H1 (cell line): ENCODE data around the gene LMAN2. TPM values are rescaled to one million over a fixed set of nuclear protein-coding genes. Genes with fewer than 3 reads are reported as not detected.

Experiments used
- CTCF ChIA-PET: fragments of 300-600 bp; sonication (Branson Sonifier 250); formaldehyde crosslinking; loops from one replicate; lab custom pipeline; 2021; ENCODE audit not compliant: partially characterized antibody; lab: Charles Lee
- POLR2A ChIA-PET: fragments of 300-600 bp; sonication (Branson Sonifier 250); formaldehyde crosslinking; loops from one replicate; lab custom pipeline; 2021; ENCODE audit warnings: inconsistent platforms; ENCODE audit not compliant: partially characterized antibody; lab: Charles Lee
- DNase-seq, 2 experiments: peaks; one replicate each; pipeline versions ENCODE4 v3.0.0 to v3.0.0-alpha.2; 2010 to 2022; ENCODE audit warnings: low spot score in 2 of 2, low read depth in 1 of 2, mixed read lengths in 1 of 2
- FAIRE-seq: peaks from 2 replicates; lab custom pipeline; 2011; peaks lifted over from hg19 to GRCh38; lab: Jason Lieb, UNC
- H2AFZ ChIP-seq: 2 replicates; pipeline ENCODE4 v1.8.1; 2012; ENCODE audit warnings: low read length, inconsistent platforms
- H2AK5ac ChIP-seq: 2 replicates; pipeline ENCODE4 v1.6.1; 2013; ENCODE audit warnings: low read depth, low read length
- H2BK120ac ChIP-seq: replicated peaks from 2 replicates; pipeline ENCODE3; 2013; ENCODE audit warnings: low read depth, low read length, inconsistent platforms
- H2BK12ac ChIP-seq: 2 replicates; pipeline ENCODE4 v1.6.1; 2013; ENCODE audit warnings: low read depth, low read length
- H2BK15ac ChIP-seq: 2 replicates; pipeline ENCODE4 v1.6.1; 2013; ENCODE audit warnings: low read length
- H2BK20ac ChIP-seq: 2 replicates; pipeline ENCODE4 v1.6.1; 2013; ENCODE audit warnings: low read length
- H2BK5ac ChIP-seq: 2 replicates; pipeline ENCODE4 v1.6.1; 2013; ENCODE audit warnings: low read depth, low read length
- H3K14ac ChIP-seq: 2 replicates; pipeline ENCODE4 v1.6.1; 2013; ENCODE audit warnings: inconsistent platforms; ENCODE audit not compliant: insufficient read length
- H3K18ac ChIP-seq: 2 replicates; pipeline ENCODE4 v1.6.1; 2013; ENCODE audit warnings: low read length; ENCODE audit errors: extremely low read depth
- H3K23ac ChIP-seq: 2 replicates; pipeline ENCODE4 v1.6.1; 2013; ENCODE audit warnings: inconsistent platforms; ENCODE audit not compliant: insufficient read length
- H3K23me2 ChIP-seq: 2 replicates; pipeline ENCODE4 v1.6.1; 2013; ENCODE audit warnings: low read depth, low read length
- H3K27ac ChIP-seq: 2 replicates; pipeline ENCODE4 v1.6.1; 2011; ENCODE audit warnings: low read depth, low read length, inconsistent platforms
- H3K27me3 ChIP-seq, 4 experiments: replicated peaks in 1 of 4; 1 replicate in 1 of 4; 2 replicates in 3 of 4; pipeline versions ENCODE4 v1.6.1 to v1.8.1; 2011 to 2013; ENCODE audit warnings: low read length in 3 of 4, mild to moderate bottlenecking in 3 of 4, inconsistent platforms in 2 of 4, mixed read lengths in 2 of 4, moderate library complexity in 1 of 4; ENCODE audit not compliant: control insufficient read depth in 3 of 4, insufficient read depth in 3 of 4; ENCODE audit errors: extremely low read depth in 1 of 4
- H3K36me3 ChIP-seq, 4 experiments: 2 replicates each; pipeline versions ENCODE4 v1.6.1 to v1.8.1; 2011 to 2013; ENCODE audit warnings: mild to moderate bottlenecking in 4 of 4, low read length in 3 of 4, moderate library complexity in 2 of 4, control low read depth in 1 of 4, inconsistent platforms in 1 of 4; ENCODE audit not compliant: insufficient read depth in 4 of 4, control insufficient read depth in 2 of 4
- H3K4ac ChIP-seq: replicated peaks from 2 replicates; pipeline ENCODE3; 2013; ENCODE audit warnings: low read length, low read depth, mixed read lengths, inconsistent platforms; ENCODE audit not compliant: insufficient read length
- H3K4me1 ChIP-seq, 4 experiments: replicated peaks in 1 of 4; 1 replicate in 1 of 4; 2 replicates in 3 of 4; pipeline versions ENCODE4 v1.6.1 to v1.8.1; 2011 to 2013; ENCODE audit warnings: low read length in 3 of 4, inconsistent platforms in 2 of 4, mixed read lengths in 1 of 4; ENCODE audit not compliant: insufficient read depth in 4 of 4, control insufficient read depth in 3 of 4
- H3K4me2 ChIP-seq, 2 experiments: 2 replicates each; pipeline versions ENCODE4 v1.6.1 to v1.8.1; 2011 to 2013; ENCODE audit warnings: low read depth in 2 of 2, low read length in 2 of 2, control low read depth in 1 of 2, inconsistent platforms in 1 of 2, mild to moderate bottlenecking in 1 of 2; ENCODE audit not compliant: insufficient read depth in 1 of 2
- H3K4me3 ChIP-seq, 4 experiments: fragments of 200-600, 300-600 bp in 1 of 4; sonication (generic), shearing (Covaris generic), sonication (Bioruptor Twin) in 1 of 4; 2 replicates each; pipeline versions ENCODE4 v1.5.1 to v1.8.1; 2011 to 2016; ENCODE audit warnings: low read length in 4 of 4, low read depth in 3 of 4, control low read depth in 2 of 4, inconsistent platforms in 2 of 4, mild to moderate bottlenecking in 2 of 4, mixed read lengths in 1 of 4, moderate library complexity in 1 of 4; ENCODE audit not compliant: insufficient read depth in 2 of 4; ENCODE audit errors: extremely low read depth in 1 of 4
- H3K56ac ChIP-seq: replicated peaks from 2 replicates; pipeline ENCODE3; 2013; ENCODE audit warnings: low read depth, mild to moderate bottlenecking, mixed read lengths, low read length, inconsistent platforms; ENCODE audit not compliant: insufficient read length
- H3K79me1 ChIP-seq: 2 replicates; pipeline ENCODE4 v1.6.1; 2013; ENCODE audit warnings: low read depth, low read length, control low read depth
- H3K79me2 ChIP-seq, 2 experiments: 2 replicates each; pipeline versions ENCODE4 v1.6.1 to v1.8.1; 2012 to 2013; ENCODE audit warnings: low read length in 2 of 2, mild to moderate bottlenecking in 2 of 2, inconsistent platforms in 1 of 2; ENCODE audit not compliant: insufficient read depth in 2 of 2, control insufficient read depth in 1 of 2
- H3K9ac ChIP-seq, 4 experiments: replicated peaks in 1 of 4; 1 replicate in 1 of 4; 2 replicates in 3 of 4; pipeline versions ENCODE4 v1.6.1 to v1.8.1; 2011 to 2013; ENCODE audit warnings: low read depth in 3 of 4, low read length in 3 of 4, control low read depth in 2 of 4, mild to moderate bottlenecking in 2 of 4, moderate library complexity in 2 of 4, inconsistent platforms in 1 of 4; ENCODE audit errors: extremely low read depth in 1 of 4
- H3K9me3 ChIP-seq, 2 experiments: 2 replicates each; pipeline versions ENCODE4 v1.6.1 to v1.8.1; 2012 to 2013; ENCODE audit warnings: mild to moderate bottlenecking in 2 of 2, moderate library complexity in 2 of 2, control low read depth in 1 of 2, inconsistent platforms in 1 of 2, low read depth in 1 of 2, low read length in 1 of 2, mixed read lengths in 1 of 2; ENCODE audit not compliant: insufficient read depth in 2 of 2
- H4K20me1 ChIP-seq, 2 experiments: replicated peaks in 1 of 2; 2 replicates each; pipeline versions ENCODE3 to v1.8.1; 2011 to 2013; ENCODE audit warnings: inconsistent platforms in 2 of 2, low read length in 2 of 2, mild to moderate bottlenecking in 1 of 2; ENCODE audit not compliant: insufficient read depth in 2 of 2, control insufficient read depth in 1 of 2
- H4K5ac ChIP-seq: 2 replicates; pipeline ENCODE4 v1.6.1; 2013; ENCODE audit warnings: low read length, low read depth, mixed read lengths, inconsistent platforms; ENCODE audit not compliant: insufficient read length
- H4K8ac ChIP-seq: 2 replicates; pipeline ENCODE4 v1.8.0; 2013; ENCODE audit warnings: mild to moderate bottlenecking, moderate library complexity, low read length, inconsistent platforms; ENCODE audit not compliant: insufficient read depth; ENCODE audit errors: extremely low read depth
- H4K91ac ChIP-seq: replicated peaks from 2 replicates; pipeline ENCODE3; 2013; ENCODE audit warnings: low read length, mixed read lengths, inconsistent platforms; ENCODE audit not compliant: insufficient read length
- KDM4A ChIP-seq: IDR thresholded peaks from one replicate; pipeline ENCODE4 v1.7.1; 2012; ENCODE audit warnings: low read depth, mild to moderate bottlenecking, moderate library complexity, low read length, inconsistent platforms; ENCODE audit not compliant: severe bottlenecking
- MAX ChIP-seq: IDR thresholded peaks from 2 replicates; pipeline ENCODE4 v1.6.1; 2012; ENCODE audit warnings: inconsistent platforms
- SP1 ChIP-seq: IDR thresholded peaks from 2 replicates; pipeline ENCODE4 v1.6.1; 2011; ENCODE audit warnings: low read depth, low read length
- TEAD4 ChIP-seq: IDR thresholded peaks from 2 replicates; pipeline ENCODE4 v1.6.1; 2012; ENCODE audit warnings: low read depth, low read length, inconsistent platforms, mixed read lengths
- whole genome bisulfite sequencing, 2 experiments: shearing (Covaris generic) in 1 of 2; methylation state at CpG; one replicate each; pipeline versions ENCODE4 v1.1.6 to v1.1.7; 2013 to 2015; ENCODE audit warnings: low lambda C conversion rate in 2 of 2, mixed read lengths in 2 of 2, inconsistent platforms in 1 of 2, low coverage in 1 of 2, missing lambda C conversion rate in 1 of 2; ENCODE audit not compliant: insufficient replicate concordance in 2 of 2, insufficient coverage in 1 of 2, insufficient read length in 1 of 2; ENCODE audit errors: extremely low coverage in 1 of 2, missing lambda C conversion rate in 1 of 2; 5-methylcytosine and 5-hydroxymethylcytosine counted together
- polyA plus RNA-seq, 7 experiments: library from polyadenylated mRNA; depleted of rRNA in 3 of 7; stranded (reverse) in 5 of 7; unstranded in 2 of 7; fragments of >200 nt in 5 of 7; fragments of 200-250 nt in 2 of 7; gene quantifications; 1 replicate in 5 of 7; 2 replicates in 1 of 7; 4 replicates in 1 of 7; pipeline versions ENCODE4 v1.2.1 to v1.2.3, GENCODE V29; 2011 to 2013; ENCODE audit warnings: missing spikeins in 2 of 7, mixed read lengths in 2 of 7
- total RNA-seq: library from RNA; stranded (reverse); fragmentation: NEBNext Ultra II Directional; extraction: Animal tissue kit (Norgen Biotek cat#: 25700); gene quantifications from 2 replicates; pipeline ENCODE4 v1.2.1, GENCODE V29; 2021

LMAN2 gene
- total and polyA plus RNA-seq, 2 of the 8 experiments (the other 6 are each of a cell fraction or from before 2014, with no cell fraction given), result 116 to 225 TPM

GRCh38 chr5:177384134-177384533 lies 32.7 kb upstream of the LMAN2 start, which contains the start of gene SLC34A1:
Gene SLC34A1, plus strand, starts transcription at chr5:177384434. Its CDS starts 1,308 bp downstream, at chr5:177385742.
- 93% methylated on average over 4 of the region's 4 CpGs; no CpG with 5 or more reads in 1 of the 2 experiments for WGBS, 2 experiments
- H3K9me3 ChIP-seq, result no peaks in the 10 kb centered on the region
- TF ChIP-seq MAX, result no peak
- TF ChIP-seq TEAD4, result no peak
- no peak for TF ChIP-seq SP1
- no peak for TF ChIP-seq KDM4A

More at GRCh38 chr5:177384134-177384533, 32.7 kb upstream of the LMAN2 start, which contains the start of gene SLC34A1:
- H3K14ac ChIP-seq, result no peak within 1 kb of the TSS
- H4K20me1 ChIP-seq, result no peaks in the 10 kb centered on the region
- H3K4ac ChIP-seq, result no peak within 1 kb of the TSS
- DNase-seq (no peak), FAIRE-seq (no peak)
- H2BK120ac ChIP-seq, result no peak within 1 kb of the TSS
- H4K91ac ChIP-seq, result no peak within 1 kb of the TSS
- POLR2A ChIA-PET, result interaction anchor here (0.9 to 6.0 kb wide), 4 partner anchors 11 to 62 kb away, joined by 3 to 49 read pairs (median 10); partner anchors contain the start of gene PRR7
- H3K9ac ChIP-seq, result no peak within 1 kb of the TSS
- H3K79me2 ChIP-seq, result no peaks in the 10 kb centered on the region
- H3K18ac ChIP-seq, result no peak within 1 kb of the TSS
- H3K4me1 ChIP-seq, result peaks cover 0 to 7% (median 2%) of the 10 kb centered on the region in 4 experiments; a peak in 3 of 7 replicates
- H3K36me3 ChIP-seq, result no peaks in the 10 kb centered on the region
- no peak within 1 kb of the TSS for H3K27ac ChIP-seq
- H2AK5ac ChIP-seq, result no peak within 1 kb of the TSS
- no peaks in the 10 kb centered on the region for H3K23me2 ChIP-seq
- H3K4me2 ChIP-seq, result no peak within 1 kb of the TSS
- CTCF ChIA-PET, result interaction anchor here (0.7 to 18.7 kb wide), 13 partner anchors 8 to 187 kb away, joined by 3 to 430 read pairs (median 4); partner anchors contain the start of gene PRR7
- no peak within 1 kb of the TSS for H2AFZ ChIP-seq
- H3K56ac ChIP-seq, result no peak within 1 kb of the TSS
- H3K79me1 ChIP-seq, result no peaks in the 10 kb centered on the region
- peak within 1 kb of the TSS; percentile 46 for H2BK15ac ChIP-seq
- no peak within 1 kb of the TSS for H3K4me3 ChIP-seq
- H4K8ac ChIP-seq, result no peak within 1 kb of the TSS; the same call in 1 of the 2 replicates
- no peak within 1 kb of the TSS for H2BK12ac ChIP-seq
- no peak within 1 kb of the TSS for H3K23ac ChIP-seq
- no peak within 1 kb of the TSS for H2BK20ac ChIP-seq
- H3K27me3 ChIP-seq, result peaks cover 0 to 7% (median under 1%) of the 10 kb centered on the region in 4 experiments; a peak in 3 of 7 replicates
- no peak within 1 kb of the TSS for H4K5ac ChIP-seq
- no peak within 1 kb of the TSS for H2BK5ac ChIP-seq
